SK-N-DZ (cell line): Measurements from ENCODE around the gene AIF1.
A peak's percentile ranks its signal among the peaks of the same experiment; 100 is the strongest.

Experiments
- DNase-seq: peaks from one replicate; pipeline ENCODE4 v3.0.0-alpha.2; 2015; ENCODE audit warnings: low spot score

The AIF1 gene

GRCh38 chr6:31620586-31621319 lies 5.7 kb downstream of the AIF1 start, which contains the start of gene PRRC2A:
TSS of gene PRRC2A (plus strand) at chr6:31620715. CDS start at chr6:31622790, 2,075 bp downstream.
- DNase-seq = peak; percentile 87

- DNase-seq = no peak
Observed at GRCh38 chr6:31621320-31621939, 6.4 kb downstream of the AIF1 start.

- DNase-seq = no peak
Observed at GRCh38 chr6:31621991-31622390, 7.0 kb downstream of the AIF1 start.

- DNase-seq = no peak
Observed at GRCh38 chr6:31622684-31623091, 7.7 kb downstream of the AIF1 start.

GRCh38 chr6:31624070-31624469 lies 9.0 kb downstream of the AIF1 start:
- no peak for DNase-seq

- DNase-seq = no peak
Observed at GRCh38 chr6:31626952-31627351, 11.9 kb downstream of the AIF1 start.

GRCh38 chr6:31627690-31628287 lies 12.8 kb downstream of the AIF1 start:
- no peak for DNase-seq

- no peak for DNase-seq
Observed at GRCh38 chr6:31629014-31629413, 14.0 kb downstream of the AIF1 start.

GRCh38 chr6:31630177-31630934 lies 15.3 kb downstream of the AIF1 start:
- no peak for DNase-seq

GRCh38 chr6:31631209-31631608 lies 16.2 kb downstream of the AIF1 start:
- no peak for DNase-seq

- DNase-seq = no peak
Observed at GRCh38 chr6:31631681-31632278, 16.7 kb downstream of the AIF1 start.

GRCh38 chr6:31632279-31632946 lies 17.4 kb downstream of the AIF1 start:
- DNase-seq = no peak

GRCh38 chr6:31633447-31633846 lies 18.4 kb downstream of the AIF1 start:
- DNase-seq = no peak

GRCh38 chr6:31634131-31634530 lies 19.1 kb downstream of the AIF1 start:
- DNase-seq = no peak

GRCh38 chr6:31634969-31635575 lies 20.0 kb downstream of the AIF1 start:
- DNase-seq = no peak

GRCh38 chr6:31636698-31637596 lies 21.9 kb downstream of the AIF1 start:
- DNase-seq = no peak

GRCh38 chr6:31639043-31639442 lies 24.0 kb downstream of the AIF1 start:
- no peak for DNase-seq

GRCh38 chr6:31639449-31639861 lies 24.4 kb downstream of the AIF1 start:
- DNase-seq = no peak

GRCh38 chr6:31640612-31641011 lies 25.6 kb downstream of the AIF1 start:
- no peak for DNase-seq

- no peak for DNase-seq
Observed at GRCh38 chr6:31641370-31641769, 26.3 kb downstream of the AIF1 start.
